Calu3 (cell line): ENCODE results near the gene TRIP6. TPM values are rescaled to one million over a fixed set of nuclear protein-coding genes. Genes with fewer than 3 reads are reported as not detected.

ENCODE experiments used
- BruUV-seq: library from RNA; stranded (reverse); fragments of 400-500 nt; replicated peaks from 2 replicates; lab custom pipeline; 2021; lab: Mats Ljungman, UMichigan
- CTCF ChIA-PET: fragments of 300-600 bp; sonication (Branson Sonifier 250); formaldehyde crosslinking; loops from one replicate; lab custom pipeline; 2022; ENCODE audit warnings: antibody characterized with exemption; lab: Charles Lee
- DNase-seq: peaks from one replicate; pipeline ENCODE4 v3.0.0; 2022
- H3K27ac Mint-ChIP-seq: one replicate; pipeline ENCODE4 v1.8.0; 2022; ENCODE audit warnings: mixed read lengths; ENCODE audit not compliant: unreplicated experiment
- H3K27me3 Mint-ChIP-seq: one replicate; pipeline ENCODE4 v1.8.0; 2022; ENCODE audit warnings: mixed read lengths; ENCODE audit not compliant: unreplicated experiment
- H3K36me3 Mint-ChIP-seq: one replicate; pipeline ENCODE4 v1.8.0; 2022; ENCODE audit warnings: mild to moderate bottlenecking, moderate library complexity, mixed read lengths; ENCODE audit not compliant: insufficient read depth, unreplicated experiment
- H3K4me1 Mint-ChIP-seq: one replicate; pipeline ENCODE4 v1.8.0; 2022; ENCODE audit warnings: mild to moderate bottlenecking, low read depth, mixed read lengths; ENCODE audit not compliant: unreplicated experiment
- H3K4me3 Mint-ChIP-seq: one replicate; pipeline ENCODE4 v1.8.0; 2022; ENCODE audit warnings: mild to moderate bottlenecking, low read depth, moderate library complexity, mixed read lengths; ENCODE audit not compliant: unreplicated experiment
- H3K9me3 Mint-ChIP-seq: one replicate; pipeline ENCODE4 v1.8.0; 2022; ENCODE audit warnings: low read depth, mixed read lengths; ENCODE audit not compliant: unreplicated experiment
- CTCF ChIP-seq: fragments of 200-600 bp; IDR thresholded peaks from one replicate; pipeline ENCODE4 v1.8.0; 2022; ENCODE audit warnings: antibody characterized with exemption; ENCODE audit not compliant: unreplicated experiment
- intact Hi-C: fragments of 100-400 bp; cut with micrococcal nuclease; formaldehyde crosslinking; loops from one replicate; pipeline ENCODE4 v1.10.0; 2022; ENCODE audit not compliant: unreplicated experiment
- total RNA-seq: library from RNA; stranded (reverse); gene quantifications from 2 replicates; pipeline ENCODE4 v1.2.3, GENCODE V29; 2022

The TRIP6 gene
- total RNA-seq, 1 experiment from 2014 or later = 50.0 TPM

- peak; percentile 76 for DNase-seq
- Mint-ChIP-seq H3K36me3 (peaks cover 24% of the 10 kb centered on the region), H3K27me3 (no peaks in the 10 kb centered on the region), H3K27ac (peak overlapping the region; percentile 94), H3K4me1 (peaks cover 27% of the 10 kb centered on the region), H3K9me3 (no peaks in the 10 kb centered on the region), H3K4me3 (peak overlapping the region; percentile 56)
- CTCF ChIA-PET = interaction anchor here (0.6 kb wide), 1 partner anchor 73 kb away, joined by 5 read pairs; no protein-coding TSS in a partner anchor
- intact Hi-C loops = no loop called here
- TSS peak; percentile 27 for BruUV-seq
- no peak for TF ChIP-seq CTCF
Measured at GRCh38 chr7:100835903-100836811, 31.0 kb upstream of the TRIP6 start.

GRCh38 chr7:100836812-100837098, 30.4 kb upstream of the TRIP6 start:
- H3K9me3 Mint-ChIP-seq = no peaks in the 10 kb centered on the region
- H3K4me1 Mint-ChIP-seq = peaks cover 21% of the 10 kb centered on the region
- CTCF ChIA-PET = no interaction called here
- no TSS peak for BruUV-seq
- no peaks in the 10 kb centered on the region for H3K27me3 Mint-ChIP-seq
- peak overlapping the region; percentile 94 for H3K27ac Mint-ChIP-seq
- no peak for DNase-seq
- peak overlapping the region; percentile 56 for H3K4me3 Mint-ChIP-seq
- H3K36me3 Mint-ChIP-seq = peaks cover 24% of the 10 kb centered on the region
- intact Hi-C loops = no loop called here
- no peak for TF ChIP-seq CTCF

GRCh38 chr7:100837099-100837836, 29.9 kb upstream of the TRIP6 start:
- peak overlapping the region; percentile 56 for H3K4me3 Mint-ChIP-seq
- DNase-seq = peak; percentile 72
- H3K27ac Mint-ChIP-seq = peak overlapping the region; percentile 94
- TSS peak; percentile 55 for BruUV-seq
- no peak for TF ChIP-seq CTCF
- no peaks in the 10 kb centered on the region for H3K27me3 Mint-ChIP-seq
- peaks cover 24% of the 10 kb centered on the region for H3K36me3 Mint-ChIP-seq
- no peaks in the 10 kb centered on the region for H3K9me3 Mint-ChIP-seq
- peaks cover 18% of the 10 kb centered on the region for H3K4me1 Mint-ChIP-seq
- intact Hi-C loops = no loop called here
- CTCF ChIA-PET = interaction anchor here (0.7 kb wide), 1 partner anchor 105 kb away, joined by 5 read pairs; no protein-coding TSS in a partner anchor

GRCh38 chr7:100839361-100839760, 27.8 kb upstream of the TRIP6 start:
- Mint-ChIP-seq H3K36me3 (peaks cover 19% of the 10 kb centered on the region), H3K27me3 (no peaks in the 10 kb centered on the region), H3K4me3 (no peak overlapping the region), H3K4me1 (peaks cover 12% of the 10 kb centered on the region), H3K9me3 (no peaks in the 10 kb centered on the region), H3K27ac (no peak overlapping the region)
- BruUV-seq = no TSS peak
- no peak for DNase-seq
- CTCF ChIA-PET = no interaction called here
- intact Hi-C loops = no loop called here
- TF ChIP-seq CTCF = no peak
